Fibroblast of gingiva (primary cell): ENCODE data around the gene VIL1.

Source experiments
- DNase-seq: peaks from one replicate; pipeline ENCODE4 v3.0.0-alpha.2; 2011; ENCODE audit warnings: low read depth

VIL1 gene

GRCh38 chr2:218418717-218419458 lies at the start of gene VIL1:
VIL1 (plus strand) TSS chr2:218419123; CDS start chr2:218423779, 4,656 bp downstream.
- no peak for DNase-seq

GRCh38 chr2:218369330-218369729 lies 49.6 kb upstream of the VIL1 start:
- no peak for DNase-seq

- peak; percentile 85 for DNase-seq
These were observed 48.4 kb upstream of the VIL1 start for GRCh38 chr2:218370410-218371063.

- no peak for DNase-seq
These were observed 47.0 kb upstream of the VIL1 start for GRCh38 chr2:218371983-218372350.

- DNase-seq: no peak
These were observed 44.1 kb upstream of the VIL1 start for GRCh38 chr2:218374795-218375194.

- peak; percentile 55 for DNase-seq
These were observed 43.7 kb upstream of the VIL1 start for GRCh38 chr2:218375212-218375611.

GRCh38 chr2:218378053-218378452 lies 40.9 kb upstream of the VIL1 start:
- DNase-seq: no peak

GRCh38 chr2:218381916-218382366 lies 37.0 kb upstream of the VIL1 start, which contains the start of gene SLC11A1:
SLC11A1 (plus strand) TSS chr2:218382273; CDS start chr2:218382369, 96 bp downstream.
- peak; percentile 22 for DNase-seq

GRCh38 chr2:218382785-218383184 lies 36.1 kb upstream of the VIL1 start:
- no peak for DNase-seq

- DNase-seq: no peak
These were observed 34.9 kb upstream of the VIL1 start for GRCh38 chr2:218383892-218384519.

- DNase-seq: no peak
These were observed 33.9 kb upstream of the VIL1 start for GRCh38 chr2:218384975-218385374.

GRCh38 chr2:218386505-218387368 lies 32.2 kb upstream of the VIL1 start:
- DNase-seq: no peak

- peak; percentile 51 for DNase-seq
These were observed 31.3 kb upstream of the VIL1 start for GRCh38 chr2:218387369-218388194.

GRCh38 chr2:218389333-218390150 lies 29.4 kb upstream of the VIL1 start:
- no peak for DNase-seq

- DNase-seq: no peak
These were observed 27.7 kb upstream of the VIL1 start for GRCh38 chr2:218391202-218391601.

- no peak for DNase-seq
These were observed 26.5 kb upstream of the VIL1 start for GRCh38 chr2:218392459-218392858.

GRCh38 chr2:218392891-218393462 lies 25.9 kb upstream of the VIL1 start:
- DNase-seq: no peak

- DNase-seq: no peak
These were observed 25.1 kb upstream of the VIL1 start for GRCh38 chr2:218393750-218394290.

GRCh38 chr2:218394298-218395089 lies 24.4 kb upstream of the VIL1 start:
- no peak for DNase-seq
